Ishikawa (cell line): ENCODE data around the gene CC2D2A.

Source experiments
- CEBPB ChIP-seq: IDR thresholded peaks from 2 replicates; pipeline ENCODE4 v1.6.1; 2012
- CREB1 ChIP-seq: IDR thresholded peaks from 2 replicates; pipeline ENCODE4 v1.6.1; 2012; ENCODE audit warnings: low read depth
- EGR1 ChIP-seq: IDR thresholded peaks from 2 replicates; pipeline ENCODE4 v1.6.1; 2012
- EP300 ChIP-seq: IDR thresholded peaks from 2 replicates; pipeline ENCODE4 v1.6.1; 2012; ENCODE audit warnings: borderline replicate concordance
- FOXM1 ChIP-seq: IDR thresholded peaks from 2 replicates; pipeline ENCODE4 v1.6.1; 2012; ENCODE audit warnings: low read depth, borderline replicate concordance
- NFIC ChIP-seq: IDR thresholded peaks from 2 replicates; pipeline ENCODE4 v1.6.1; 2012
- RAD21 ChIP-seq: IDR thresholded peaks from 2 replicates; pipeline ENCODE4 v1.6.1; 2012; ENCODE audit warnings: low read depth
- TAF1 ChIP-seq: IDR thresholded peaks from 2 replicates; pipeline ENCODE4 v1.6.1; 2012; ENCODE audit warnings: low read depth, mild to moderate bottlenecking
- TCF12 ChIP-seq: IDR thresholded peaks from 2 replicates; pipeline ENCODE4 v1.6.1; 2012; ENCODE audit warnings: low read depth
- TEAD4 ChIP-seq: IDR thresholded peaks from 2 replicates; pipeline ENCODE4 v1.6.1; 2012
- YY1 ChIP-seq: IDR thresholded peaks from 2 replicates; pipeline ENCODE4 v1.6.1; 2012; ENCODE audit warnings: low read depth
- ZBTB7A ChIP-seq: IDR thresholded peaks from 2 replicates; pipeline ENCODE4 v1.6.1; 2012; ENCODE audit warnings: low read depth
- TF ChIP-seq, protein P1 (sequence below): IDR thresholded peaks from 2 replicates; pipeline ENCODE4 v1.6.1; 2012
- TF ChIP-seq, protein P2 (sequence below): IDR thresholded peaks from 2 replicates; pipeline ENCODE4 v1.6.1; 2012
- TF ChIP-seq, protein P3 (sequence below): IDR thresholded peaks from 2 replicates; pipeline ENCODE4 v1.6.1; 2012; ENCODE audit warnings: low read depth, mild to moderate bottlenecking

Gene CC2D2A

GRCh38 chr4:15444879-15445547, 24.7 kb upstream of the CC2D2A start:
- TF ChIP-seq YY1 (no peak), NFIC (no peak), EGR1 (no peak), ZBTB7A (no peak), TEAD4 (no peak), CREB1 (no peak), TAF1 (no peak), CEBPB (no peak), RAD21 (no peak), FOXM1 (no peak), TCF12 (no peak), EP300 (no peak)
- TF ChIP-seq, protein P1, sequence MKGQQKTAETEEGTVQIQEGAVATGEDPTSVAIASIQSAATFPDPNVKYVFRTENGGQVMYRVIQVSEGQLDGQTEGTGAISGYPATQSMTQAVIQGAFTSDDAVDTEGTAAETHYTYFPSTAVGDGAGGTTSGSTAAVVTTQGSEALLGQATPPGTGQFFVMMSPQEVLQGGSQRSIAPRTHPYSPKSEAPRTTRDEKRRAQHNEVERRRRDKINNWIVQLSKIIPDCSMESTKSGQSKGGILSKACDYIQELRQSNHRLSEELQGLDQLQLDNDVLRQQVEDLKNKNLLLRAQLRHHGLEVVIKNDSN: no peak
- TF ChIP-seq, protein P2, sequence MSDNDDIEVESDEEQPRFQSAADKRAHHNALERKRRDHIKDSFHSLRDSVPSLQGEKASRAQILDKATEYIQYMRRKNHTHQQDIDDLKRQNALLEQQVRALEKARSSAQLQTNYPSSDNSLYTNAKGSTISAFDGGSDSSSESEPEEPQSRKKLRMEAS: no peak
- TF ChIP-seq, protein P3, sequence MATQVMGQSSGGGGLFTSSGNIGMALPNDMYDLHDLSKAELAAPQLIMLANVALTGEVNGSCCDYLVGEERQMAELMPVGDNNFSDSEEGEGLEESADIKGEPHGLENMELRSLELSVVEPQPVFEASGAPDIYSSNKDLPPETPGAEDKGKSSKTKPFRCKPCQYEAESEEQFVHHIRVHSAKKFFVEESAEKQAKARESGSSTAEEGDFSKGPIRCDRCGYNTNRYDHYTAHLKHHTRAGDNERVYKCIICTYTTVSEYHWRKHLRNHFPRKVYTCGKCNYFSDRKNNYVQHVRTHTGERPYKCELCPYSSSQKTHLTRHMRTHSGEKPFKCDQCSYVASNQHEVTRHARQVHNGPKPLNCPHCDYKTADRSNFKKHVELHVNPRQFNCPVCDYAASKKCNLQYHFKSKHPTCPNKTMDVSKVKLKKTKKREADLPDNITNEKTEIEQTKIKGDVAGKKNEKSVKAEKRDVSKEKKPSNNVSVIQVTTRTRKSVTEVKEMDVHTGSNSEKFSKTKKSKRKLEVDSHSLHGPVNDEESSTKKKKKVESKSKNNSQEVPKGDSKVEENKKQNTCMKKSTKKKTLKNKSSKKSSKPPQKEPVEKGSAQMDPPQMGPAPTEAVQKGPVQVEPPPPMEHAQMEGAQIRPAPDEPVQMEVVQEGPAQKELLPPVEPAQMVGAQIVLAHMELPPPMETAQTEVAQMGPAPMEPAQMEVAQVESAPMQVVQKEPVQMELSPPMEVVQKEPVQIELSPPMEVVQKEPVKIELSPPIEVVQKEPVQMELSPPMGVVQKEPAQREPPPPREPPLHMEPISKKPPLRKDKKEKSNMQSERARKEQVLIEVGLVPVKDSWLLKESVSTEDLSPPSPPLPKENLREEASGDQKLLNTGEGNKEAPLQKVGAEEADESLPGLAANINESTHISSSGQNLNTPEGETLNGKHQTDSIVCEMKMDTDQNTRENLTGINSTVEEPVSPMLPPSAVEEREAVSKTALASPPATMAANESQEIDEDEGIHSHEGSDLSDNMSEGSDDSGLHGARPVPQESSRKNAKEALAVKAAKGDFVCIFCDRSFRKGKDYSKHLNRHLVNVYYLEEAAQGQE: no peak

DNA sequence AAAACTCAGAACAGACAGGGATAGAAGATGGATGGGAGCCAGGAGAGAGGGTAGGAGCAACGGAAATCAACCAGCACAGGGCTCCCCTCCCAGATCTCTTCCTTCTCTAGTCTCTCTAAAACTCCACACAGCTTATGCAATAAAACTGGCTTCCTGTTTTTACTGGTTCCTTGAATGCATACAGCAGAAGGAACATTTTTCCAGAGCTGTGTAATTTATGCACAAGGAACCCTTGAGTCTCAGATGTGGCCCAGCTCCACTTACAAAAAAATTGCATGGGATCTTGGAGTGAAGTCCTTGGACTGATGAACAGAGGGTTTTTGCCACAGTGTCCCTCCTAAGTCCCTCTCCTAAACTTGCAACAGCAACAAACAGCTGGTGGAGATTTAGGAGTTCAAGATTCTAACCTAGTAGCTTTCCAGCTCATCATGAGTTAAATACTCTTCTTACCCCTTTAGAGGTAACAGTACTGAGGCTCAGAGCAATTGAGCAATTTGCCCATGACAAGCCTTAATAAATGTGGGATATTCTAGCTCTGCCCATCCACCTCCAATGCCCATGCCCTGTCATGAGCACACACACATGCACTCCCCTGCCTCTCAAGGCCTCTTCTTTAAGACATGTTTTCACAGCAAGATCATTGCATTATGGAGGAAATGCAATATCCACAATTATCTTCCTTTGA, 18.4 kb upstream of the CC2D2A start:
- TF ChIP-seq TCF12 (no peak), TAF1 (no peak), CEBPB (no peak)
- TF ChIP-seq, protein P2: no peak
- TF ChIP-seq, protein P3: no peak

DNA sequence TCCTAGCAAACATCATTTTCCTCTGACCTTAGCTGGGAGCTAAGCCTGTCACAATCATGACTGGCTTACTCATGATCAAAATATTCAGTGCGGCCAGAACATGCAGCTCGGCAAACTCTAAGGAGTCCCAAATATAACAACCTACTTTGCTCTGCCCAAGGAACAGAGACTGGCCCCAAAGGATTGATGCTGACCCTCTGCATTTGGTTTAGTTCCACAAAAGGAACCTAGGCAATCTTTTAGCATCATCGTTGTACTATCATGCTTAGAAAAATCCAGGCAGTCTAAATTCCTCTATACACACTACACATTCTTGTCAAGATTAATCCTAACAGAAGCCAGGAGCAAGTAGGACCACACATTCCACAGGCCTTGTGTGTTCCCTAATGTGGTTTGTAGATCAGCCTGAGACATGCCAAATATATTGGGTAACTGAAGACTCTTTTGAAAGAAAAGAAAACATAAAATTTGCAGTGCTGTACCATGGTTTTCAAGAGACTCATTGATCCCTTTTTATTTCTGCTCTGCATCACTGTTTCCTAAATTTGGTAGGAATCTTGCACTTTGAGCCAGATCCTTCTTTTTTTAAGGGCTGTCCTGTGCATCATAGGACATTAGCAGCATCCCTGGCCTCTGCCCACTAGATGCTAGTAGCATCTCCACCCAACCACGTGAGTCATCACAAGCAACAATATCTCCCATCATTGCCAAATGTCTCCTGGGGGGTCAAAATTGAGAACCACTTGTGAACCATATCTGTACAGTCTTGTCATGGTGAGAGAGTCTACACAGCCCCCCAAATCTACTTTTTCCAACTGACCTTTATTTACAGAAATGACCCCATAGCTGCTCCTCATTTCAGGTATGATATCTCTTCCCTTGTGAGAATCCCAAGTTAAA, 17.6 kb upstream of the CC2D2A start:
- TF ChIP-seq ZBTB7A: no peak
- TF ChIP-seq YY1: no peak
- no peak for TF ChIP-seq RAD21
- TF ChIP-seq EP300: no peak

DNA sequence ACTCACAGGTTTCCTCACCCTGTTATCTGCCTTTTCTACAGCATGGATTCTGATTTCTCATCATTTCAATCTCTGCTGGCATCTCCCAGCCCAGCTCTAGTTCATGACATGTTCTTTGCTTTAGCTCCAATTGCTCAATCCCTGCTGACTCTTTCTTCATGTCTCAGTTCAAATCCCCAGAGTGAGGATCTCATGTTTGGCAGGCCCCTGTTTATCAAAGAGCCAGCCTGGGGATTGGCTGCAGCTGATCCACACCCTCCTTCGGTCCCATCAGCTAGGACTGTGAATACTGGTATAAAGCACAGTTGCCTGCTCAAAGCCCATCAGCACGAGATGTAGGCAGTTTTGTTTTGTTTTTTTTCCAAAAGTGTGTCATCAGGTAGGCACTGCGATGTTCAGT, 14.4 kb upstream of the CC2D2A start:
- TF ChIP-seq, protein P3: no peak
- TF ChIP-seq TEAD4 (no peak), TAF1 (no peak), EP300 (no peak), YY1 (no peak), NFIC (no peak), TCF12 (no peak), RAD21 (no peak), FOXM1 (no peak), CREB1 (no peak), EGR1 (no peak), ZBTB7A (no peak), CEBPB (no peak)
- TF ChIP-seq, protein P2: no peak
- TF ChIP-seq, protein P1: no peak
